Fibroblast of lung (primary cell): ENCODE data around the gene BCL2. TPM values are rescaled to one million over a fixed set of nuclear protein-coding genes. Genes with fewer than 3 reads are reported as not detected.

ENCODE experiments used
- DNase-seq, 2 donors: peaks; one replicate each; pipeline versions ENCODE4 v3.0.0 to v3.0.0-alpha.2; 2010; ENCODE audit warnings: low read depth in 2 of 2
- H2AFZ ChIP-seq: 2 replicates; pipeline ENCODE4 v1.5.1; 2012; ENCODE audit warnings: low read length, control low read depth, inconsistent platforms
- H3K27ac ChIP-seq: 2 replicates; pipeline ENCODE4 v1.5.1; 2011; ENCODE audit warnings: low read length, control low read depth; ENCODE audit not compliant: insufficient read depth
- H3K27me3 ChIP-seq: 2 replicates; pipeline ENCODE4 v1.5.1; 2011; ENCODE audit warnings: mild to moderate bottlenecking, low read length; ENCODE audit not compliant: control insufficient read depth, insufficient read depth
- H3K36me3 ChIP-seq: 2 replicates; pipeline ENCODE4 v1.5.1; 2011; ENCODE audit warnings: low read length; ENCODE audit not compliant: control insufficient read depth, insufficient read depth
- H3K4me1 ChIP-seq: 2 replicates; pipeline ENCODE4 v1.5.1; 2011; ENCODE audit warnings: low read length; ENCODE audit not compliant: control insufficient read depth, insufficient read depth; ENCODE audit errors: extremely low read depth
- H3K4me2 ChIP-seq: 2 replicates; pipeline ENCODE4 v1.5.1; 2011; ENCODE audit warnings: low read length, control low read depth; ENCODE audit not compliant: insufficient read depth; ENCODE audit errors: extremely low read depth
- H3K4me3 ChIP-seq, 4 experiments: fragments of 200-600 bp in 1 of 4; sonication (generic) in 1 of 4; replicated peaks in 1 of 4; 2 replicates each; pipeline ENCODE4 v1.5.1; 2011 to 2016; ENCODE audit warnings: low read length in 4 of 4, low read depth in 3 of 4, mild to moderate bottlenecking in 3 of 4, control low read depth in 2 of 4, inconsistent platforms in 1 of 4, mixed read lengths in 1 of 4; ENCODE audit not compliant: insufficient read depth in 1 of 4; ENCODE audit errors: control extremely low read depth in 1 of 4
- H3K79me2 ChIP-seq: 2 replicates; pipeline ENCODE4 v1.5.1; 2012; ENCODE audit warnings: mild to moderate bottlenecking, low read length, inconsistent platforms; ENCODE audit not compliant: control insufficient read depth, insufficient read depth
- H3K9ac ChIP-seq: 2 replicates; pipeline ENCODE4 v1.5.1; 2011; ENCODE audit warnings: mild to moderate bottlenecking, low read length, control low read depth; ENCODE audit not compliant: insufficient read depth
- H3K9me3 ChIP-seq: 2 replicates; pipeline ENCODE4 v1.5.1; 2012; ENCODE audit warnings: low read depth, low read length; ENCODE audit not compliant: control insufficient read depth, insufficient read depth
- H4K20me1 ChIP-seq: 2 replicates; pipeline ENCODE4 v1.5.1; 2011; ENCODE audit warnings: low read length; ENCODE audit not compliant: control insufficient read depth, insufficient read depth; ENCODE audit errors: extremely low read depth
- EZH2 ChIP-seq: IDR thresholded peaks from 2 replicates; pipeline ENCODE4 v1.5.1; 2012; ENCODE audit warnings: low read length, control low read depth, mild to moderate bottlenecking; ENCODE audit errors: missing control alignments
- polyA plus RNA-seq, 2 donors: library from polyadenylated mRNA; depleted of rRNA in 1 of 2; stranded (reverse) in 1 of 2; unstranded in 1 of 2; fragments of >200 nt; gene quantifications; 2 replicates each; pipeline ENCODE4 v1.2.1, GENCODE V29; 2011 to 2012; ENCODE audit warnings: missing spikeins in 1 of 2
- total RNA-seq: library from RNA; depleted of rRNA; stranded (reverse); fragments of >200 nt; gene quantifications from 2 replicates; pipeline ENCODE4 v1.2.1, GENCODE V29; 2014
- TF ChIP-seq, protein P1 (sequence below), 2 donors: IDR thresholded peaks in 1 of 2; conservative IDR thresholded peaks in 1 of 2; 1 replicate in 1 of 2; 2 replicates in 1 of 2; pipeline ENCODE4 v1.5.1; 2011 to 2012; ENCODE audit warnings: low read length in 2 of 2, control low read depth in 1 of 2, inconsistent platforms in 1 of 2, low read depth in 1 of 2, mild to moderate bottlenecking in 1 of 2

The BCL2 gene
- total and polyA plus RNA-seq, 2 donors (not counting 1 experiment from before 2014, with no cell fraction given) = 1.5 to 3.6 TPM

DNA sequence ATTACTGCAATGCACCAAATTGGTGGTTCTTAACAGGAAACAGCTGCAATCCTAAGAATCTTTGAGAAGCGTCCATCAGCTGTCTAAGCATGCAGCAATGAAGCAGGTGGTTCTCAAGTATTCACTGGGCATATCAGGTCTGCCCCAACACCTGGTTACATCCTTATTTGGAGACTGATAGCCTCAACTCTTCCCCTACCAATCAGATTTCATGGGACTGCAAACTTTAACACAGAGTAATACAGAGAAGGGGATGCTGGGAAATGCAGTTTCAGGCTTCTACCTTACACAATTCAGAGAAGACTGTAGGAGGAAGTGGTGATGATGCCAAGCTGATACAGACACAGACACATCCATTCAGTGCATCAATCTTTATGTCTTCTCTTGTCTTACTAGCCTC is 240.5 kb downstream of the BCL2 start:
- H3K9ac ChIP-seq = no peak overlapping the region
- no peaks in the 10 kb centered on the region for H4K20me1 ChIP-seq

GRCh38 chr18:63078471-63078870 is 241.1 kb downstream of the BCL2 start:
- Histone ChIP-seq H2AFZ (no peak overlapping the region), H3K4me2 (no peak overlapping the region), H3K36me3 (no peaks in the 10 kb centered on the region), H4K20me1 (no peaks in the 10 kb centered on the region), H3K4me1 (no peaks in the 10 kb centered on the region), H3K9ac (no peak overlapping the region), H3K9me3 (no peaks in the 10 kb centered on the region), H3K4me3 (no peak overlapping the region), H3K27me3 (no peaks in the 10 kb centered on the region), H3K27ac (no peak overlapping the region), H3K79me2 (no peaks in the 10 kb centered on the region)
- DNase-seq = no peak
- TF ChIP-seq, protein P1, sequence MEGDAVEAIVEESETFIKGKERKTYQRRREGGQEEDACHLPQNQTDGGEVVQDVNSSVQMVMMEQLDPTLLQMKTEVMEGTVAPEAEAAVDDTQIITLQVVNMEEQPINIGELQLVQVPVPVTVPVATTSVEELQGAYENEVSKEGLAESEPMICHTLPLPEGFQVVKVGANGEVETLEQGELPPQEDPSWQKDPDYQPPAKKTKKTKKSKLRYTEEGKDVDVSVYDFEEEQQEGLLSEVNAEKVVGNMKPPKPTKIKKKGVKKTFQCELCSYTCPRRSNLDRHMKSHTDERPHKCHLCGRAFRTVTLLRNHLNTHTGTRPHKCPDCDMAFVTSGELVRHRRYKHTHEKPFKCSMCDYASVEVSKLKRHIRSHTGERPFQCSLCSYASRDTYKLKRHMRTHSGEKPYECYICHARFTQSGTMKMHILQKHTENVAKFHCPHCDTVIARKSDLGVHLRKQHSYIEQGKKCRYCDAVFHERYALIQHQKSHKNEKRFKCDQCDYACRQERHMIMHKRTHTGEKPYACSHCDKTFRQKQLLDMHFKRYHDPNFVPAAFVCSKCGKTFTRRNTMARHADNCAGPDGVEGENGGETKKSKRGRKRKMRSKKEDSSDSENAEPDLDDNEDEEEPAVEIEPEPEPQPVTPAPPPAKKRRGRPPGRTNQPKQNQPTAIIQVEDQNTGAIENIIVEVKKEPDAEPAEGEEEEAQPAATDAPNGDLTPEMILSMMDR (conservative IDR thresholded peaks at IDR 0.05 in 1 of 2, IDR thresholded peaks at IDR 0.05 in 1 of 2; ENCODE audit: low read depth in 1 of 2, low read length in 2 of 2) = no peak
- TF ChIP-seq EZH2 = no peak

More for the DNA sequence above, 240.5 kb downstream of the BCL2 start:
- H3K27ac ChIP-seq = no peak overlapping the region
- H2AFZ ChIP-seq = no peak overlapping the region
- H3K9me3 ChIP-seq = no peaks in the 10 kb centered on the region
- no peak overlapping the region for H3K4me3 ChIP-seq
- no peaks in the 10 kb centered on the region for H3K36me3 ChIP-seq
- H3K4me1 ChIP-seq = no peaks in the 10 kb centered on the region
- no peak for DNase-seq
- no peaks in the 10 kb centered on the region for H3K27me3 ChIP-seq
- TF ChIP-seq, protein P1 (conservative IDR thresholded peaks at IDR 0.05 in 1 of 2, IDR thresholded peaks at IDR 0.05 in 1 of 2; ENCODE audit: low read depth in 1 of 2, low read length in 2 of 2) = no peak
- TF ChIP-seq EZH2 = no peak
- H3K79me2 ChIP-seq = no peaks in the 10 kb centered on the region
- no peak overlapping the region for H3K4me2 ChIP-seq

DNA sequence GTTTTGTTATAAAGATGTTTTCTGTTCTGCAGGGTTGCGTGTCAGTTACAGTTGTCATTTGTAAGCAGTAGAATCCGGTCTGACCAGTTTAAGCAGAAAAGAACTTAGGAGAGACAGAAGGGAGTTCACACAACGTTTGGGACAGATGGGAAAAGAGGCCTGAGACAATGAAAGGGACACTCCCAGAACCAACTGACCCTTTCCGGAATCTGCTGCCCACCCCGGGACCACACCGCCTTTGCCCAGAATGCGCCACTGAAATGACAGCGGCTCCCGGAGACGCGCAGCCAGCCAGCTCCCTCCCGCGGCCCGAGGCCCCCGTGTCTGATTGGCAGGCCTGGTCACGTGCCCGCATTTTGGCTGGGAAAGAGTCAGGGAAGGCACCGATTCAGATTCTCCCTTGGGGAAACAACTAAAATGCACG is 244.6 kb downstream of the BCL2 start:
- DNase-seq = peak; percentile 22 to 36
- H3K27me3 ChIP-seq = no peaks in the 10 kb centered on the region
- no peaks in the 10 kb centered on the region for H3K79me2 ChIP-seq
- no peaks in the 10 kb centered on the region for H3K36me3 ChIP-seq
- peak overlapping the region; percentile 40 for H3K9ac ChIP-seq
- H3K4me3 ChIP-seq = peak overlapping the region; percentile 30 to 73 (median 50)
- no peaks in the 10 kb centered on the region for H4K20me1 ChIP-seq
- peak overlapping the region; percentile 90 for H2AFZ ChIP-seq
- TF ChIP-seq, protein P1 (conservative IDR thresholded peaks at IDR 0.05 in 1 of 2, IDR thresholded peaks at IDR 0.05 in 1 of 2; ENCODE audit: low read depth in 1 of 2, low read length in 2 of 2) = peak in 1 of 2 donors; percentile 2
- TF ChIP-seq EZH2 = no peak
- no peaks in the 10 kb centered on the region for H3K4me1 ChIP-seq
- no peak overlapping the region for H3K27ac ChIP-seq
- peak overlapping the region; percentile 49 for H3K4me2 ChIP-seq
- no peaks in the 10 kb centered on the region for H3K9me3 ChIP-seq
